Islet precursor cell (in vitro differentiated cells): ENCODE data around the gene WDR33.

Source experiments
- DNase-seq: peaks from one replicate; pipeline ENCODE4 v3.0.0-alpha.2; 2018

The WDR33 gene

GRCh38 chr2:127713562-127713961, 97.4 kb downstream of the WDR33 start:
- no peak for DNase-seq

GRCh38 chr2:127712999-127713398, 98.0 kb downstream of the WDR33 start:
- no peak for DNase-seq

GRCh38 chr2:127709336-127709735, 101.6 kb downstream of the WDR33 start:
- DNase-seq, result no peak

DNA sequence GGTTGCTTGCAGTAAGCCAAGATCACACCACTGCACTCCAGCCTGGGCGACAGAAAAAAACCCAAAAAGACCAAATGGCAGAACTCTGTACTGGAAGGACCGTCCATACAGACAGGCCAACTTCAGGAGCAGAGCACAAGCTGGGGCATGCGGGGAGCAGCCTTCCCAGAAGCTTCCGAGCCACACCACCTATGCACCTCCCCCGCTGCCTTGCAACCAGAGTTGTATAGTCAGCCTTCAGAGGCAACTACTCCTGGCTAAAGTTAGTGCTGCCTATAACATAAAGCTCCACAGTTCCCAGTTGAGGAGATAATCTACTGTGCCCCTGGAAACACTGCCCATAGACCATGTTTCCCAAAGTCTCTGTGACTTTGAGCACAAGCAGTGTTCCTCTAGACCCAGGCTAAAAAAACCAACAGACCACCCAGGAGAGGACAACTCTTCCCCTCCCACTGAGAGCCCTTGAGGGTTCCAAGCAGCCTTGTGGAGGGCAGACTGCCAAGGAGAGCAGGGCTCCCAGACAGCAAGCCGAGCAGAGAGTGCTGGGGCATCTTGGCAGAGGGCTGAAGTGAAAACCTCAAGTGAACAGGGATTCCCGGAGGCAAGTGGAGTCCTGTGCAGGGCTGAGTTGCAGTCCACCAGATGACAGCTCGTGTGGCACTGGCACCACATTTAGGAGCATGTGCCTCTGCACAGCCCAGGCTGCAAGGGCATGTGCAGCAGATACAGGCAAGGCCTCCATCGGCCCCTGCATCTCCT, 102.9 kb downstream of the WDR33 start:
- DNase-seq, result no peak

- DNase-seq, result peak; percentile 70
Measured at GRCh38 chr2:127706215-127706990, 104.6 kb downstream of the WDR33 start.

GRCh38 chr2:127705391-127706065, 105.4 kb downstream of the WDR33 start:
- no peak for DNase-seq

- DNase-seq, result no peak
Measured at GRCh38 chr2:127704641-127705390, 106.2 kb downstream of the WDR33 start.

DNA sequence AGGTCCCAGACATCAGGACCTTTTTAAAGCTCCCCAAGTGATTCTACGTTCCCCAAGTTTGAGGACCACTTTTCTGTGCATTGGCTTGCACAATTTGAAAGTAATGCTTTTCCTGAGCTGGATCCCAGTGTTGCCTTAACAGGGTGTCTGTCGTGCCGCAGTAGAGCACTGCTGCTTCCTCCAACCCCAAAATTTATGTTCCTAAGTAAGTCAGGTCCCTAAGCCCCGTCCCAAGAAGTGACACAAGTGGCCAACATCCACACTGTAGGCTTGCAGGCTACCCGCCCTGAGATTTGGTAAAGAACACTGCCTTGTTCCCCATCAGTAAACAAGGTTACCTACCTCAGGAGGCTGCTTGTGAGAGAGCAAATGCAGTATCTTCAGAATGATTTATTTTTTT, 107.7 kb downstream of the WDR33 start:
- no peak for DNase-seq

DNA sequence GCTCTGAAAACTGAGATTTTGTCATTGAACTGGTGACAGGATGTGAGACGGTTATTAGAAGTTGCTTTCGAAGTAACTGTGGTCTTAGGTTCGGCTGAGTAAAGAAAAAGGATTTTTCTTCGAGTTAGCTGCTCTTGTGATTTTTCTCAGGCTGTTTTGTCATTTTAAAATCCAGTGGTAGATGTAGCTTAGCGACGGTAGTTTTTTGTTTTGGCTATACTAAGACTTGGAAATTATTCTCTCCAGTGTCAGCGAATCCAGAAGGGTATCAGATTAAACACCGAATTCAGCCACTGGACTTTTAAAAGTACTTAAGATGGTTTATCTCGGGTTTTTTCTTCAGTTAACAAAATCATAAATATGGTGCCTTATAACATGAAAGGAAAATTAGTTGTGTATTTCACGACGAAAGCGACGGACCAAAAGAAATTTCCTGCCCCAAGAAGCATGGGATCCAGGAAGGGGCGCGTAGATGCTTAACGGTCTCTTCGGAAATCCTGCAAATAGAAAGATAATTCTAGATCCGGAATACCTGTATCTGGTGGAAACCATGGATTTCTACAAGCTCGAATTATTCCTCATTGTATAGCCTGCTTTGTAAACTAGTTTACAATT, 108.5 kb downstream of the WDR33 start:
- no peak for DNase-seq

DNA sequence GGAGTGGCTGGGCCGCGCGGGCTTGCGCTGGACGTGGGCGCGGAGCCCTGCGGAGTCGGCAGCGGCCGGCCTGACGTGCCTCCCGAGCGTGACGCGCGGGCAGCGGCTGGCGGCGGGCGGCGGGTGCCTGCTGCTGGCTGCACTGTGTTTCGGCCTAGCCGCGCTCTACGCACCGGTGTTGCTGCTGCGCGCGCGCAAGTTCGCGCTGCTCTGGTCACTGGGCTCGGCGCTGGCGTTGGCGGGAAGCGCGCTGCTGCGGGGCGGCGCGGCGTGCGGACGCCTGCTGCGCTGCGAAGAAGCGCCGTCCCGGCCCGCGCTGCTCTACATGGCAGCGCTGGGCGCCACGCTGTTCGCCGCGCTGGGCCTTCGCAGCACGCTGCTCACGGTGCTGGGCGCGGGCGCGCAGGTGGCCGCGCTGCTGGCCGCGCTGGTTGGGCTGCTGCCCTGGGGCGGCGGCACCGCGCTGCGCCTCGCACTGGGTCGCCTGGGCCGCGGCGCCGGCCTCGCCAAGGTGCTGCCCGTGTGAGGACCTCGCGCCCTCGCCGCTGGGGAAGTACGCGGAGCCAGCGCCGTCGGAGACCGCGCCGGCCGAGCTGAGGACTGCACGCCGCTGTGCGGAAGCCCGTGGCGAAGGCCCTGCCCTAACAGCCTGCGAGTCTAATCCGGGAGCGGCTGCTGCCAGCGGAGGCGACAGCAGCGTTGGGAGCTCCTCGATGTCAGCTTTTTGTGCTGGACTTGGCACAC, 109.1 kb downstream of the WDR33 start:
- DNase-seq, result peak; percentile 91

DNA sequence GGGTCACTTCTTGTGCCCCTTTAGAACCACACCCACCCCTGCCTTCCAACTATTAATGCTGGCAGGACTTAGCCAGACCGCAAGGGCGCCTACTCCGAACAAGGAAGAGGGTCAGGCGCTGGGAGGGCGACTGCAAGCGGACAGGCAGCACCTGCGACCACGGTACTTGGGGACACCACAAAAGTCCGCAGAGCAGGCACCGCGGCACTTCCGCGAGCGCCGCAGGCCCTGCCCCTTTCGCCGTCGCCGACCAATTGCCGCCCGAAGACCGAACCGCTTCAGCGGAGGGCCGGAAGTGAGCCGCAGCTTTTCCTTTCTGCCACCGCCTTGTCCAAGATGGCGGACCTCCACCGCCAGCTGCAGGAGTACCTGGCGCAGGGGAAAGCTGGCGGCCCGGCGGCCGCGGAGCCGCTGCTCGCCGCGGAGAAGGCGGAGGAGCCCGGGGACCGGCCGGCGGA, 109.7 kb downstream of the WDR33 start, which contains the start of gene SFT2D3:
TSS of gene SFT2D3 (plus strand) at position 305 of the 458 bp plus-strand sequence. CDS start at position 337, 32 bp downstream.
- DNase-seq, result peak; percentile 97

- DNase-seq, result peak; percentile 92
Measured at GRCh38 chr2:127700527-127701192, 110.3 kb downstream of the WDR33 start.

DNA sequence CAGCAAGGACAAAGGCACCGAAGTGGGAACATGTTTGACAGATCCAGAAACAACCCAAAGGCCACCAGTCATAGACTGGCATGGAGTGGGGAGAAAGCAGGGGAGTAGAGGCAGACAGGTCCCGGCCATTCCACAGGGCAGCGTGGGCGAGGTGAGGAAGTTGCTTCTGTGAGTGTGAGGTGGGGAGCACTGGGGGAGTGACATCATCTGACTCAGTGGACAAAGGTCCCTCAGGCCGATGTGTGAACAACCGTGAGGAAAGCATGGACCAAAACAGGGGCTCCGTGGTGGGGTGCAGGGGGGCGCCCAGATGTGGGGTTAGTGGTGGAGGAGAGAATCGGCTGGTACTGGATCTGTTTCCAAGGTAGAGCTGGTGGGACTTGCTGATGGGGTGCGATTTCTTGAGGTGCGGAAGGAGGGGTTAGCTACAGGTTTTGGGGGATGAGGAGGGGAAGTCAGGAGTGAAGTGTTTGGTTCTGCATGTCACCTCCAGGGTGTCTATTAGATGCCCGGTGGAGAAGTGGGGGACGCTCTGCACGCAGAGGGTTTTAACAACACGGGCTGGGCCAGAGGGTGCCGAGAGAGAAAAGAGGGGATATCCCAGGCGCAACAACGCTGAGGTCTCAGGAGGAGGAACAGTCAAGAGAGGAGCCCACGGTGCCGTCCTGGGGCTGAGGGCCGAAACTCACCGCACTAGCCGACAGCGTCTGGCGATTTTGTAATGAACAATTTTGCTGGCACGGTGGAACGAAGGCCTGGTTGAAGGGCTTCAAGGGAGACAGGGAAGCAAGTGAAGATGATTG, 112.2 kb downstream of the WDR33 start:
- no peak for DNase-seq

DNA sequence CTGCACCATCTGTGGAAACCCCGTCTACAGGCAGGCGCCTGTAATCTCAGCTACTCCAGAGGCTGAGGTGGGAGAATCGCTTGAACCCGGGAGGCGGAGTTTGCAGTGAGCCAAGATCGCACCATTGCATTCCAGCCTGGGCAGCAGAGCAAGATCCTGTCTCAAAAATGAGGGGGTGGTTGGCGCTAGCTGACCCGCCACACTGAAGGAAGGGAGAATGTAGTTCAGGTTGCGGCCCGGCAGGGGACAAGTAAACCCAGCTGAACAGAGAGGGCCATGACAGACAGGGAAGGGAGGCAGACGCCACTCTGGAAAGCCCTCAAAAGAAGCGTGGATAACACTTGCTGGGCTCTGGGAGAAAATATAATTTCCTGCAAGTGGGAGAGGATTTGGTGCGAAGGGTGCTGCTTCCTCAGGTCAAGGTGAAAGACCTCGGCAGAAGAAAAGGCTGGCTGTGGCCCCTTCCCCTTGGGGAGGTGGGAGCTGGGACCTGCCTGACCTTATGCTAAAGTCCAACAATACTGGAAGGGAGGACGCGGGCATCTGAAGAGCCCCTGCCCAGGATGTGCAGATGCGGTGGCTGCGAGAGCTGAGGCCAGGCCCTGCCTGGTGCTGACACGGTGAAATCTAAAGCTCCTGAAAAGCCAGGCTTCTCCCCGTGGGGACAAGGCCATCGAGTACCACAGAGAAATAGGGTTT, 113.3 kb downstream of the WDR33 start:
- DNase-seq, result no peak

DNA sequence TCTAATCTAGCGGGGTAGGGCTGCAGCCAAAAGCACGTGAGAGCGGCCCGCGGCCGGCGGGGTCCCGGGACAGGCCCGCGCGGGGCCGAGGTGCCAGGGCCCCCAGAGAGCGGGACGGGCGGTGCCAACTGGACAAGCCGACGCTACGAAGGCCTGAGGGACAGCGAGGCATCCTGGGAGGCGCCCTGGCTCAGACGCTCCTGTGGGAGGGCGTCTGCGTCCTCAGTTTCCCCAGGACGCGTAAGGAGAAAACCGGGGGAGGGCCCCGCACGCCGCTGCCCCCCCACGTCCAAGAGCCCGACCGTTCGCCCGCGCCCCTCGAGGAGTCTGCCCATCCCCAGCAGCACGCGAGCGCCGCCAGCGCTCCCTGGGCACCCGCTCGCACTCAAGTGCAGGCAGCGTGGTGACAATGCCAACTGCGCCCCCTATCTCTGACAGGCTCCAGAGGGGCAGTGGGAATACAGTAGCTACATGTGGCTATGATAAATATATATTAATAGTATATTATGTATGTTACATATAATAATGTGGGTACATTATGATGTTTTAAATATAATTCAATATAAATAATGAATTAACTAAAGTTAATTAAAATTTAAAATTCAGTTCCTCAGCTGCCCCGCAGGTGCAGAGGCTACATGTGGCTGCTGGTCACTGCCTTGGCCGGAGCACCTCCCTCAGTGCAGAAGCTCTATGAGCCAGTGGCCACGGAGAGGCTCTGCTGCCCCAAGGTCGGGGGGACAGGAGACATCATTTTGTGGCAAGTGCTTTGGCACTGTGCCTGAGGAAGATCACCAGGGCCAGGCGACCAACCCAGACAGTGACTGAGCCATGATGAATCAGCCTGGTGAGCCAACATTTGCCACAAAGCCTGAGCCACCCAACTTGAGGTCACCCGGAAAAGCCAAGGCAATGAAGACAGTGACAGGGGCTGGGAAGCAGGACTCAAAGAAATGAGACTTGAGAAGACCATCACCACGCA, 115.2 kb downstream of the WDR33 start:
- peak; percentile 80 for DNase-seq

GRCh38 chr2:127694986-127695385, 116.0 kb downstream of the WDR33 start:
- DNase-seq, result no peak

- DNase-seq, result no peak
Measured at GRCh38 chr2:127690696-127691095, 120.3 kb downstream of the WDR33 start.

- no peak for DNase-seq
Measured at GRCh38 chr2:127688405-127688804, 122.6 kb downstream of the WDR33 start.
